PC-9 (cell line): ENCODE data around the gene RBM33.

Source experiments
- CTCF ChIP-seq: fragments of 200-600 bp; sonication (generic); conservative IDR thresholded peaks from 2 replicates; pipeline ENCODE4 v1.6.1; 2017; ENCODE audit warnings: mixed run types, antibody characterized with exemption, mild to moderate bottlenecking, moderate library complexity
- EZH2 ChIP-seq: fragments of 200-600 bp; sonication (generic); IDR thresholded peaks from 2 replicates; pipeline ENCODE4 v1.8.0; 2017; ENCODE audit warnings: antibody characterized with exemption, low read depth

- TF ChIP-seq CTCF (no peak), EZH2 (no peak)
Measured at GRCh38 chr7:155665079-155665956, 20.9 kb downstream of the RBM33 start.
